K562 (cell line): Measurements from ENCODE around the gene SLC39A13. TPM values are rescaled to one million over a fixed set of nuclear protein-coding genes. Genes with fewer than 3 reads are reported as not detected.

Experiments
- ATAC-seq: fragments of 200-7000 bp; cut with Tn5 transposase; 3 replicates; pipeline ENCODE4 v1.9.1; 2020; ENCODE audit warnings: moderate library complexity
- BruUV-seq: library from RNA; stranded (reverse); fragments of 400-500 nt; replicated peaks from 2 replicates; lab custom pipeline; 2021; lab: Mats Ljungman, UMichigan
- CTCF ChIA-PET: fragments of 300-600 bp; formaldehyde crosslinking; extraction: SDS; loops from one replicate; lab custom pipeline; 2021; ENCODE audit warnings: low intra/inter-chr PET ratio; lab: Yijun Ruan, JAX
- POLR2A ChIA-PET: fragments of 300-600, 350-650 bp; sonication (Branson Sonifier 250); formaldehyde crosslinking; extraction: SDS; loops from one replicate; lab custom pipeline; 2021; ENCODE audit warnings: antibody characterized with exemption, inconsistent platforms; lab: Yijun Ruan, JAX
- DNase-seq, 4 experiments: peaks; one replicate each; pipeline versions ENCODE4 v3.0.0 to v3.0.0-alpha.2; 2011 to 2018; ENCODE audit warnings: low spot score in 3 of 4, mixed read lengths in 3 of 4; ENCODE audit errors: extremely low read depth in 1 of 4
- FAIRE-seq: peaks from 2 replicates; lab custom pipeline; 2011; peaks lifted over from hg19 to GRCh38; lab: Jason Lieb, UNC
- H2AFZ ChIP-seq: 2 replicates; pipeline ENCODE4 v1.6.0; 2011; ENCODE audit warnings: low read depth, low read length, control low read depth, inconsistent platforms
- H3K27ac ChIP-seq: fragments of 200-600 bp; 3 replicates; pipeline ENCODE4 v1.8.0; 2011; ENCODE audit warnings: low read depth, mild to moderate bottlenecking, control low read depth, inconsistent platforms, low read length, moderate library complexity, mixed read lengths; ENCODE audit errors: extremely low read depth
- H3K27me3 ChIP-seq, 2 experiments: fragments of 300-600 bp in 1 of 2; 2 replicates in 1 of 2; 3 replicates in 1 of 2; pipeline versions ENCODE4 v1.6.0 to v1.8.0; 2011; ENCODE audit warnings: inconsistent platforms in 2 of 2, low read length in 2 of 2, mild to moderate bottlenecking in 1 of 2, mixed read lengths in 1 of 2, moderate library complexity in 1 of 2; ENCODE audit not compliant: control insufficient read depth in 2 of 2, insufficient read depth in 2 of 2
- H3K36me3 ChIP-seq: fragments of 300-600 bp; 3 replicates; pipeline ENCODE4 v1.8.0; 2011; ENCODE audit warnings: mild to moderate bottlenecking, low read length, inconsistent platforms; ENCODE audit not compliant: control insufficient read depth, insufficient read depth
- H3K4me1 ChIP-seq, 2 experiments: fragments of 200-600 bp in 1 of 2; replicated peaks in 1 of 2; 2 replicates in 1 of 2; 3 replicates in 1 of 2; pipeline versions ENCODE4 v1.5.1 to v1.8.0; 2011; ENCODE audit warnings: inconsistent platforms in 2 of 2, low read length in 2 of 2, mild to moderate bottlenecking in 1 of 2, mixed read lengths in 1 of 2, moderate library complexity in 1 of 2; ENCODE audit not compliant: control insufficient read depth in 2 of 2, insufficient read depth in 2 of 2
- H3K4me2 ChIP-seq: 2 replicates; pipeline ENCODE4 v1.6.1; 2011; ENCODE audit warnings: low read length, control low read depth, inconsistent platforms, mixed read lengths; ENCODE audit not compliant: insufficient read depth
- H3K4me3 ChIP-seq: fragments of 200-600 bp; sonication (generic), shearing (Covaris generic); 2 replicates; pipeline ENCODE4 v1.5.1; 2016; ENCODE audit warnings: control low read depth, inconsistent platforms
- H3K79me2 ChIP-seq: fragments of 200-600 bp; 3 replicates; pipeline ENCODE4 v1.8.0; 2011; ENCODE audit warnings: low read length, inconsistent platforms; ENCODE audit not compliant: control insufficient read depth, insufficient read depth
- H3K9ac ChIP-seq, 2 experiments: 2 replicates each; pipeline versions ENCODE4 v1.6.0 to v1.6.1; 2011; ENCODE audit warnings: low read depth in 2 of 2, low read length in 2 of 2, control low read depth in 1 of 2, inconsistent platforms in 1 of 2, mild to moderate bottlenecking in 1 of 2, mixed read lengths in 1 of 2; ENCODE audit not compliant: insufficient read depth in 1 of 2
- H3K9me1 ChIP-seq: one replicate; pipeline ENCODE4 v1.6.0; 2011; ENCODE audit warnings: inconsistent platforms, mild to moderate bottlenecking, low read length, moderate library complexity; ENCODE audit not compliant: control insufficient read depth, insufficient read depth
- H3K9me3 ChIP-seq: replicated peaks from 2 replicates; pipeline ENCODE4 v1.5.1; 2011; ENCODE audit warnings: low read depth, low read length, inconsistent platforms; ENCODE audit not compliant: control insufficient read depth, insufficient read depth
- H4K20me1 ChIP-seq: replicated peaks from 2 replicates; pipeline ENCODE4 v1.6.1; 2011; ENCODE audit warnings: low read length, inconsistent platforms, mixed read lengths; ENCODE audit not compliant: control insufficient read depth, insufficient read depth
- ETV1 ChIP-seq: fragments of 450-650 bp; conservative IDR thresholded peaks from 2 replicates; pipeline ENCODE4 v1.6.1; 2016; ENCODE audit warnings: missing genetic modification characterization, control low read depth, low read depth, missing compliant biosample characterization
- LCOR ChIP-seq: sonication (generic); formaldehyde crosslinking; IDR thresholded peaks from 2 replicates; pipeline ENCODE4 v1.8.0; 2022; ENCODE audit warnings: mild to moderate bottlenecking, missing genetic modification reagents
- MECOM ChIP-seq: fragments of 250-450 bp; sonication (Bioruptor Pico); IDR thresholded peaks from 2 replicates; pipeline ENCODE4 v1.8.0; 2022; ENCODE audit warnings: inconsistent platforms
- SMARCA5 ChIP-seq: fragments of 450-650 bp; IDR thresholded peaks from 2 replicates; pipeline ENCODE4 v1.6.1; 2016
- TEAD1 ChIP-seq, 2 experiments: fragments of 450-650 bp in 1 of 2; sonication (generic) in 1 of 2; formaldehyde crosslinking; IDR thresholded peaks; 2 replicates each; pipeline versions ENCODE4 v1.4.0 to v1.8.0; 2020 to 2022; ENCODE audit warnings: mild to moderate bottlenecking in 2 of 2, missing genetic modification reagents in 1 of 2
- TFAP4 ChIP-seq: sonication (generic); formaldehyde crosslinking; IDR thresholded peaks from 2 replicates; pipeline ENCODE4 v1.8.0; 2022; ENCODE audit warnings: missing genetic modification reagents, mild to moderate bottlenecking, moderate library complexity, borderline replicate concordance
- ZNF445 ChIP-seq: fragments of 250-450 bp; sonication (Bioruptor Pico); IDR thresholded peaks from 2 replicates; pipeline ENCODE4 v1.4.0; 2020; ENCODE audit warnings: low read depth, mild to moderate bottlenecking, moderate library complexity
- ZNF778 ChIP-seq: fragments of 450-650 bp; formaldehyde crosslinking; IDR thresholded peaks from 2 replicates; pipeline ENCODE4 v1.4.0; 2020; ENCODE audit warnings: mild to moderate bottlenecking, moderate library complexity
- WGBS: fragments of 100-300 bp; shearing (Covaris generic); methylation state at CpG from one replicate; pipeline ENCODE4 v1.1.6; 2016; ENCODE audit warnings: low coverage, mixed read lengths; ENCODE audit not compliant: insufficient coverage; ENCODE audit errors: missing lambda C conversion rate; 5-methylcytosine and 5-hydroxymethylcytosine counted together
- in situ Hi-C: fragments of 300-500 bp; cut with MboI; formaldehyde crosslinking; loops from 4 replicates; pipeline ENCODE4 v1.15.0; 2018; ENCODE audit warnings: inconsistent platforms, mixed read lengths
- intact Hi-C: fragments of 100-400 bp; cut with micrococcal nuclease; formaldehyde crosslinking; loops from 2 replicates; pipeline ENCODE4 v1.14.2; 2022
- polyA plus RNA-seq, 8 experiments: library from polyadenylated mRNA; depleted of rRNA in 4 of 8; stranded (reverse) in 5 of 8; unstranded in 3 of 8; fragments of >200 nt; fragmentation: Nextera tagmentation in 2 of 8; fragmentation: Illumina TruSeq in 1 of 8; extraction: Ambion mirVana in 2 of 8; extraction: Trizol in 1 of 8; gene quantifications; 2 replicates each; pipeline versions ENCODE4 v1.2.1 to v1.2.3, GENCODE V29; 2011 to 2014; ENCODE audit warnings: inconsistent platforms in 1 of 8, missing spikeins in 1 of 8
- total RNA-seq, 7 experiments: library from RNA; depleted of rRNA in 6 of 7; stranded (reverse); fragments of >200 nt in 6 of 7; fragmentation: Illumina TruSeq in 2 of 7; extraction: Trizol in 2 of 7; gene quantifications; 2 replicates each; pipeline versions ENCODE4 v1.2.1 to v1.2.3, GENCODE V29; 2011 to 2021; ENCODE audit warnings: low replicate concordance in 1 of 7

Gene SLC39A13
- total and polyA plus RNA-seq, 9 of the 15 experiments (the other 6 are each of a cell fraction or from before 2014, with no cell fraction given): 0.17 to 15.9 (median 3.2) TPM

GRCh38 chr11:47395223-47396048, 13.0 kb upstream of the SLC39A13 start:
- ChIA-PET CTCF (no interaction called here), POLR2A (interaction anchor here (1.0 to 1.7 kb wide), 2 partner anchors 8 to 17 kb away, joined by 5 to 6 read pairs; no protein-coding TSS in a partner anchor)
- Histone ChIP-seq H3K36me3 (no peaks in the 10 kb centered on the region), H3K4me3 (no peak overlapping the region), H3K79me2 (no peaks in the 10 kb centered on the region), H3K9me3 (no peaks in the 10 kb centered on the region), H4K20me1 (no peaks in the 10 kb centered on the region), H2AFZ (peak overlapping the region; percentile 86), H3K9me1 (no peaks in the 10 kb centered on the region), H3K27me3 (no peaks in the 10 kb centered on the region), H3K4me2 (no peak overlapping the region), H3K4me1 (peaks cover 39 to 72% of the 10 kb centered on the region in 2 experiments), H3K27ac (peak overlapping the region; percentile 87), H3K9ac (peak overlapping the region; percentile 64 to 86; a peak in 3 of 4 replicates)
- no peak for DNase-seq
- in situ Hi-C loops: no loop called here
- WGBS: 91% methylated on average over 22 of the region's 25 CpGs
- TF ChIP-seq ETV1 (tag) (no peak), MECOM (CRISPR knock-in tag) (0 out of 2 replicates have a peak, but pooled peaks have one; percentile 34), ZNF778 (CRISPR knock-in tag) (no peak), TFAP4 (CRISPR knock-in tag) (no peak), ZNF445 (CRISPR knock-in tag) (no peak), TEAD1 (CRISPR knock-in tag; IDR thresholded peaks at IDR 0.05) (0 out of 4 replicates have a peak, but pooled peaks of 1 of the 2 experiments have one; percentile 44), SMARCA5 (no peak), LCOR (CRISPR knock-in tag) (no peak)
- no peak for ATAC-seq
- no TSS peak for BruUV-seq
- no peak for FAIRE-seq
- intact Hi-C loops: no loop called here
